GM12878 (cell line): ENCODE results near the gene DNMT3A. TPM values are rescaled to one million over a fixed set of nuclear protein-coding genes. Genes with fewer than 3 reads are reported as not detected.

Experiments
- ATAC-seq: fragments of 200-7000 bp; cut with Tn5 transposase; 3 replicates; pipeline ENCODE4 v1.9.1; 2020; ENCODE audit warnings: mild to moderate bottlenecking, moderate library complexity
- BruUV-seq: library from RNA; stranded (reverse); fragments of 400-500 nt; replicated peaks from 2 replicates; lab custom pipeline; 2021; lab: Mats Ljungman, UMichigan
- CTCF ChIA-PET: fragments of 300-600 bp; sonication (Branson Sonifier 250); formaldehyde crosslinking; extraction: SDS; loops from one replicate; lab custom pipeline; 2021; ENCODE audit warnings: inconsistent platforms; lab: Yijun Ruan, JAX
- POLR2A ChIA-PET: fragments of 350-600 bp; formaldehyde crosslinking; extraction: SDS; loops from one replicate; lab custom pipeline; 2021; ENCODE audit warnings: inconsistent platforms; lab: Charles Lee
- RAD21 ChIA-PET: fragments of 300-600 bp; sonication (Branson Sonifier 250); formaldehyde crosslinking; loops from one replicate; lab custom pipeline; 2023; ENCODE audit warnings: antibody characterized with exemption; ENCODE audit not compliant: unreplicated experiment; lab: Charles Lee
- SMC1A ChIA-PET: fragments of 300-600 bp; sonication (Branson Sonifier 250); formaldehyde crosslinking; loops from one replicate; lab custom pipeline; 2023; ENCODE audit not compliant: unreplicated experiment, uncharacterized antibody; lab: Charles Lee
- DNase-seq: peaks from one replicate; pipeline ENCODE4 v3.0.0-alpha.2; 2011; ENCODE audit warnings: low read depth, low spot score
- FAIRE-seq: peaks from 3 replicates; lab custom pipeline; 2011; peaks lifted over from hg19 to GRCh38; lab: Jason Lieb, UNC
- H2AFZ ChIP-seq: 2 replicates; pipeline ENCODE4 v1.6.0; 2011; ENCODE audit warnings: low read depth, low read length, control low read depth; ENCODE audit not compliant: control insufficient read depth
- H3K27ac ChIP-seq: 2 replicates; pipeline ENCODE4 v1.5.1; 2011; ENCODE audit warnings: control low read depth; ENCODE audit not compliant: control insufficient read depth, insufficient read depth
- H3K27me3 ChIP-seq, 2 experiments: replicated peaks in 1 of 2; 2 replicates each; pipeline versions ENCODE4 v1.6.0 to v1.6.1; 2011; ENCODE audit warnings: low read length in 1 of 2; ENCODE audit not compliant: control insufficient read depth in 2 of 2, insufficient read depth in 2 of 2
- H3K36me3 ChIP-seq, 2 experiments: 2 replicates each; pipeline ENCODE4 v1.5.1; 2011; ENCODE audit warnings: low read length in 1 of 2; ENCODE audit not compliant: control insufficient read depth in 2 of 2, insufficient read depth in 2 of 2
- H3K4me1 ChIP-seq: 2 replicates; pipeline ENCODE4 v1.6.1; 2011; ENCODE audit warnings: mild to moderate bottlenecking, low read length, moderate library complexity, mixed read lengths; ENCODE audit not compliant: control insufficient read depth, insufficient read depth
- H3K4me2 ChIP-seq: 2 replicates; pipeline ENCODE4 v1.6.0; 2011; ENCODE audit warnings: control low read depth; ENCODE audit not compliant: control insufficient read depth, insufficient read depth
- H3K4me3 ChIP-seq: fragments of 200-600 bp; sonication (generic); 2 replicates; pipeline ENCODE4 v1.5.1; 2016
- H3K79me2 ChIP-seq: 2 replicates; pipeline ENCODE4 v1.6.0; 2011; ENCODE audit warnings: low read length; ENCODE audit not compliant: control insufficient read depth, insufficient read depth
- H3K9ac ChIP-seq: 2 replicates; pipeline ENCODE4 v1.8.0; 2011; ENCODE audit warnings: low read length, control low read depth, mixed read lengths; ENCODE audit not compliant: control insufficient read depth, insufficient read depth
- H3K9me3 ChIP-seq: replicated peaks from 3 replicates; pipeline ENCODE4 v1.5.1; 2011; ENCODE audit warnings: mild to moderate bottlenecking, low read length; ENCODE audit not compliant: control insufficient read depth, insufficient read depth
- H4K20me1 ChIP-seq: 2 replicates; pipeline ENCODE4 v1.6.0; 2011; ENCODE audit not compliant: control insufficient read depth, insufficient read depth
- EGR1 ChIP-seq, 2 experiments: IDR thresholded peaks; 1 replicate in 1 of 2; 2 replicates in 1 of 2; pipeline ENCODE4 v1.6.1; 2011 to 2012; ENCODE audit warnings: low read depth in 2 of 2, low read length in 2 of 2, borderline replicate concordance in 1 of 2, mild to moderate bottlenecking in 1 of 2, moderate library complexity in 1 of 2
- NFIC ChIP-seq: IDR thresholded peaks from 2 replicates; pipeline ENCODE4 v1.6.1; 2012; ENCODE audit warnings: low read depth, mild to moderate bottlenecking, inconsistent platforms, low read length, moderate library complexity
- POLR2A ChIP-seq: IDR thresholded peaks from 2 replicates; pipeline ENCODE4 v1.6.1; 2011; ENCODE audit warnings: low read depth, mild to moderate bottlenecking, low read length
- YY1 ChIP-seq: IDR thresholded peaks from 2 replicates; pipeline ENCODE4 v1.6.1; 2011; ENCODE audit warnings: low read depth, mild to moderate bottlenecking, low read length
- ZNF217 ChIP-seq: fragments of 450-650 bp; IDR thresholded peaks from 2 replicates; pipeline ENCODE4 v1.6.1; 2017; ENCODE audit warnings: antibody characterized with exemption, mild to moderate bottlenecking
- WGBS: methylation state at CpG from one replicate; pipeline ENCODE4 v1.1.6; 2016; ENCODE audit warnings: low lambda C conversion rate; ENCODE audit not compliant: insufficient replicate concordance, insufficient coverage; ENCODE audit errors: missing lambda C conversion rate; 5-methylcytosine and 5-hydroxymethylcytosine counted together
- in situ Hi-C: fragments of 300-500 bp; cut with MboI; formaldehyde crosslinking; loops from 9 replicates; pipeline ENCODE4 v1.14.3; 2018; ENCODE audit warnings: mixed read lengths
- intact Hi-C: fragments of 100-400 bp; cut with micrococcal nuclease; formaldehyde crosslinking; loops from one replicate; pipeline ENCODE4 v1.14.2; 2022; ENCODE audit not compliant: unreplicated experiment
- polyA plus RNA-seq, 11 experiments: library from polyadenylated mRNA; depleted of rRNA in 4 of 11; unstranded in 6 of 11; stranded (reverse) in 5 of 11; fragments of >200 nt; fragmentation: Nextera tagmentation in 4 of 11; fragmentation: Illumina TruSeq in 1 of 11; extraction: Ambion mirVana in 4 of 11; extraction: Trizol in 1 of 11; gene quantifications; 1 replicate in 1 of 11; 2 replicates in 10 of 11; pipeline versions ENCODE4 v1.2.1 to v1.2.3, GENCODE V29; 2011 to 2016; ENCODE audit warnings: inconsistent platforms in 2 of 11, missing spikeins in 2 of 11, low read depth in 1 of 11
- total RNA-seq, 4 experiments: library from RNA; depleted of rRNA in 3 of 4; stranded (reverse); fragments of >200 nt in 3 of 4; fragmentation: Illumina TruSeq in 1 of 4; extraction: Trizol in 1 of 4; gene quantifications; 2 replicates each; pipeline versions ENCODE4 v1.2.1 to v1.2.3, GENCODE V29; 2013 to 2021

DNMT3A gene
- total and polyA plus RNA-seq, 10 of the 15 experiments (the other 5 are each of a cell fraction or from before 2014, with no cell fraction given), result 7.4 to 51.6 (median 17.4) TPM

- H3K79me2 ChIP-seq, result peaks cover 22% of the 10 kb centered on the region
- H3K36me3 ChIP-seq, result no peaks in the 10 kb centered on the region; a peak in 1 of 4 replicates
- ChIA-PET SMC1A (interaction anchor here (1.9 kb wide), 1 partner anchor 35 kb away, joined by 4 read pairs; no protein-coding TSS in a partner anchor), CTCF (interaction anchor here (1.1 kb wide), 1 partner anchor 35 kb away, joined by 4 read pairs; no protein-coding TSS in a partner anchor), RAD21 (no interaction called here), POLR2A (no interaction called here)
- H2AFZ ChIP-seq, result no peak overlapping the region
- no CpG with 5 or more reads among the region's 104 CpGs for WGBS
- intact Hi-C loops (loop anchor here (5.0 to 10.0 kb wide), 2 partner anchors 39 to 224 kb away; no protein-coding TSS in a partner anchor), in situ Hi-C loops (no loop called here)
- FAIRE-seq (no peak), DNase-seq (no peak), ATAC-seq (no peak)
- peak overlapping the region; percentile 61; the same call in 1 of the 2 replicates for H3K9ac ChIP-seq
- no peaks in the 10 kb centered on the region for H3K27me3 ChIP-seq
- TF ChIP-seq YY1, result peak; percentile 41; the same call in 1 of the 2 replicates
- TF ChIP-seq EGR1 (IDR thresholded peaks at IDR 0.05; ENCODE audit: borderline replicate concordance in 1 of 2, low read depth in 2 of 2, low read length in 2 of 2), result peak in 1 of 2 experiments; percentile 77; a peak in 2 of 3 replicates
- 0 out of 2 replicates have a peak, but pooled peaks have one; percentile 5 for TF ChIP-seq POLR2A
- TF ChIP-seq ZNF217, result no peak
- TF ChIP-seq NFIC, result no peak
- no peak overlapping the region for H3K4me2 ChIP-seq
- peaks cover 8% of the 10 kb centered on the region for H3K4me1 ChIP-seq
- H3K27ac ChIP-seq, result no peak overlapping the region; the same call in 1 of the 2 replicates
- H3K4me3 ChIP-seq, result no peak overlapping the region; the same call in 1 of the 2 replicates
- no peaks in the 10 kb centered on the region for H3K9me3 ChIP-seq
- no TSS peak for BruUV-seq
- peaks cover 3% of the 10 kb centered on the region; the same call in 1 of the 2 replicates for H4K20me1 ChIP-seq
These were observed 556 bp downstream of the DNMT3A start for GRCh38 chr2:25341011-25341727.
